Measurements from ENCODE around the gene SPTLC2. TPM values are rescaled to one million over a fixed set of nuclear protein-coding genes. Genes with fewer than 3 reads are reported as not detected.

The SPTLC2 gene
- total and polyA plus RNA-seq, 9 donors = 8.0 to 31.1 (median 21.5) TPM

- H3K4me3 ChIP-seq = no peak overlapping the region
- H3K27ac ChIP-seq = no peak overlapping the region
- 65 to 72% (median 71%) methylated on average over 4 of the region's 4 CpGs for WGBS, 3 donors
- DNase-seq = no peak
- no peaks in the 10 kb centered on the region for H3K9me3 ChIP-seq
- no peaks in the 10 kb centered on the region for H3K4me1 ChIP-seq (ENCODE audit: insufficient read depth)
- intact Hi-C loops (cut with DNase I) = no loop called here
- no peaks in the 10 kb centered on the region for H3K36me3 ChIP-seq
- H3K27me3 ChIP-seq = no peaks in the 10 kb centered on the region
- TF ChIP-seq POLR2A (IDR thresholded peaks at IDR 0.05) (no peak), EP300 (IDR thresholded peaks at IDR 0.05) (no peak), CTCF (IDR thresholded peaks at IDR 0.05) (no peak)
These were observed 111.4 kb downstream of the SPTLC2 start for GRCh38 chr14:77505031-77505430.

GRCh38 chr14:77503138-77503537 lies 113.3 kb downstream of the SPTLC2 start:
- WGBS, 3 donors = 96 to 97% (median 97%) methylated on average over 5 of the region's 5 CpGs
- H3K27ac ChIP-seq = no peak overlapping the region
- no peaks in the 10 kb centered on the region for H3K36me3 ChIP-seq
- no peak overlapping the region for H3K4me3 ChIP-seq
- no peaks in the 10 kb centered on the region for H3K27me3 ChIP-seq
- no peak for DNase-seq
- no peaks in the 10 kb centered on the region for H3K9me3 ChIP-seq
- no peak for TF ChIP-seq EP300 (IDR thresholded peaks at IDR 0.05)
- TF ChIP-seq POLR2A (IDR thresholded peaks at IDR 0.05) = no peak
- no peak for TF ChIP-seq CTCF (IDR thresholded peaks at IDR 0.05)
- intact Hi-C loops (cut with DNase I) = no loop called here
- peaks cover 5% of the 10 kb centered on the region for H3K4me1 ChIP-seq (ENCODE audit: insufficient read depth)

GRCh38 chr14:77502109-77502782 lies 114.2 kb downstream of the SPTLC2 start:
- Histone ChIP-seq H3K9me3 (no peaks in the 10 kb centered on the region), H3K36me3 (no peaks in the 10 kb centered on the region), H3K27me3 (no peaks in the 10 kb centered on the region), H3K27ac (no peak overlapping the region), H3K4me3 (no peak overlapping the region), H3K4me1 (ENCODE audit: insufficient read depth) (peaks cover 7% of the 10 kb centered on the region)
- no peak for DNase-seq
- intact Hi-C loops (cut with DNase I) = no loop called here
- WGBS, 3 donors = 72 to 78% (median 75%) methylated on average over 11 of the region's 11 CpGs
- TF ChIP-seq CTCF (IDR thresholded peaks at IDR 0.05) = no peak
- TF ChIP-seq POLR2A (IDR thresholded peaks at IDR 0.05) = no peak
- no peak for TF ChIP-seq EP300 (IDR thresholded peaks at IDR 0.05)

GRCh38 chr14:77498984-77499527 lies 117.4 kb downstream of the SPTLC2 start:
- no peak for TF ChIP-seq POLR2A (IDR thresholded peaks at IDR 0.05)
- TF ChIP-seq CTCF (IDR thresholded peaks at IDR 0.05) = no peak
- no peak for TF ChIP-seq EP300 (IDR thresholded peaks at IDR 0.05)
- intact Hi-C loops (cut with DNase I) = no loop called here
- H3K36me3 ChIP-seq = no peaks in the 10 kb centered on the region
- H3K9me3 ChIP-seq = no peaks in the 10 kb centered on the region
- no peak for DNase-seq
- 2 to 9% (median 5%) methylated on average over 21 to 53 of the region's 53 CpGs for WGBS, 3 donors
- H3K4me1 ChIP-seq (ENCODE audit: insufficient read depth) = peaks cover 7% of the 10 kb centered on the region
- no peaks in the 10 kb centered on the region for H3K27me3 ChIP-seq
- H3K4me3 ChIP-seq = peak overlapping the region; percentile 34
- no peak overlapping the region for H3K27ac ChIP-seq

Data from ovary (tissue), 9 donors.